ENCODE results near the gene NUMBL. TPM values are rescaled to one million over a fixed set of nuclear protein-coding genes. Genes with fewer than 3 reads are reported as not detected.
"Not testable (repeated sequence)": the region's sequence is repeated elsewhere in the genome, so short reads cannot be mapped to it uniquely, and the experiment has no call there.

NUMBL gene
- total RNA-seq, 2 donors from 2014 or later: 54.0 to 62.6 TPM

GRCh38 chr19:40642757-40643305 is 47.6 kb downstream of the NUMBL start:
- intact Hi-C loops (cut with DNase I): loop anchor here in 1 of 2 donors (5.0 kb wide), 1 partner anchor 36 kb away; no protein-coding TSS in a partner anchor

GRCh38 chr19:40642051-40642706 is 48.3 kb downstream of the NUMBL start:
- no peak for DNase-seq (ENCODE audit: low spot score)
- intact Hi-C loops (cut with DNase I): loop anchor here in 1 of 2 donors (5.0 kb wide), 1 partner anchor 35 kb away; no protein-coding TSS in a partner anchor

More at GRCh38 chr19:40642757-40643305, 47.6 kb downstream of the NUMBL start:
- DNase-seq (ENCODE audit: low spot score): no peak

GRCh38 chr19:40641281-40641680 is 49.2 kb downstream of the NUMBL start:
- DNase-seq (ENCODE audit: low spot score): no peak
- intact Hi-C loops (cut with DNase I): loop anchor here in 1 of 2 donors (5.0 kb wide), 1 partner anchor 34 kb away; no protein-coding TSS in a partner anchor

DNA sequence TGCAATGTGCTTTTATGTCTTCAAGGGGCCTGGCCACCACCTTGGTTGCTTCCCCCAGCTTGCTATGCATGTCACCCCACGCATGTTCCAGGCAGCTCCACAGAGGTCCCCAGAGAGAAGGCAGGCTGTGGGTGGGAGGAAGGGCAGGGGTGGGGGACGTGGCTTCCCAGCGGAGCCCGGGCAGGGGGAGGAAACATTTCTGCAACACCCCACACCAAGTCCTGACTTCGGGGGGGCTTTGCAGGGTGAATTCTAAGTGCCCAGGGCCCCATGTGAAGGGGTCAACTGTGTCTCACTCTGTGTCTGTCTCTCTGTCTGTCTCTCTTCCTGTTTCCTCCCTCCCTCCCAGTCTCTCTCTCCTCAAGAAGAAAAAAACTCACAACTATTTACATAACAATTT is 49.7 kb downstream of the NUMBL start:
- DNase-seq (ENCODE audit: low spot score): peak; percentile 83
- intact Hi-C loops (cut with DNase I): loop anchor here in 1 of 2 donors (5.0 kb wide), 1 partner anchor 33 kb away; no protein-coding TSS in a partner anchor

DNA sequence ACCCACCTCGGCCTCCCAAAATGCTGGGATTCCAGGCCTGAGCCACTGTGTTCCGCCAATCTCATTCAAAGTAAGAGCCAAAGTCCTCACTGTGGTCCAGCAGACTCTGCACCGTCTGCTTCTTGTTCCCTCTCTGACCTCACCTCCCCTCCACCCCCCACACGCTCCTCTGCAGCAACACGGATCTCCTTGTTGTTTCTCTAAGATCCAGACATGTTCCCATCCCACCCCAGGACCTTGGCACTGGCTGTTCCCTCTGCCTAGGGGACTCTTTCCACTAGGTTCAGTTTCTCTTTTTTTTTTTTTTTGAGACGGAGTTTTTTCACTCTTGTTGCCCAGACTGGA is 50.8 kb downstream of the NUMBL start:
- DNase-seq (ENCODE audit: low spot score): peak; percentile 84
- intact Hi-C loops (cut with DNase I): no loop called here

- intact Hi-C loops (cut with DNase I): no loop called here
- no peak for DNase-seq (ENCODE audit: low spot score)
Observed at GRCh38 chr19:40638327-40638726, 52.1 kb downstream of the NUMBL start.

GRCh38 chr19:40633207-40633606 is 57.2 kb downstream of the NUMBL start:
- no peak for DNase-seq (ENCODE audit: low spot score)
- intact Hi-C loops (cut with DNase I): loop anchor here in 1 of 2 donors (5.0 kb wide), 1 partner anchor 106 kb away; no protein-coding TSS in a partner anchor

- intact Hi-C loops (cut with DNase I): loop anchor here in 1 of 2 donors (5.0 kb wide), 1 partner anchor 105 kb away; no protein-coding TSS in a partner anchor
- no peak for DNase-seq (ENCODE audit: low spot score)
Observed at GRCh38 chr19:40632311-40633036, 58.0 kb downstream of the NUMBL start.

DNA sequence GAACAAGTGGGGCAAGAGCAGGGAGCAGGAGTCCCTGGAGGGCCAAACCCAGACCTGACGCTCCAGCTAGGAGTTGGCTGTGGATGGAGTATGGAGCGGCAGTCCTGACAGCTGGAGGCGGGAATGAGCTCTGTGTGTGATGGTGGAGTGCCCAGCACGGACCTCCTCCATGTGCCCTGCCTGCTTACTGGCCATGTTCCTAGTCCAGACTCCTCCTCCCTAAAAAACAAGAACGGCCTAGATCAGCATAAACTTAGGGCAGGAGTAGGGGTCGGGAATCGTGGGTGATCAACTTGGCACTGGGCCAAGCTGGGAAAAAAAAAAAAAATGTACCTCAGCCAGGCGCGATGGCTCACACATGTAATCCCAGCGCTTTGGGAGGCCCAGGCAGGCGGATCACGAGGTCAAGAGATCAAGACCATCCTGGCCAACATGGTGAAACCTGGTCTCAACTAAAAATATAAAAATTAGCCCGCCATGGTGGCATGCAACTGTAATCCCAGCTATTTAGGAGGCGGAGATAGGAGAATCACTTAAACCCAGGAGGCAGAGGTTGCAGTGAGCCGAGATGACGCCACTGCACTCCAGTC is 59.8 kb downstream of the NUMBL start:
- DNase-seq (ENCODE audit: low spot score): no peak
- intact Hi-C loops (cut with DNase I): loop anchor here in 1 of 2 donors (5.0 kb wide), 1 partner anchor 103 kb away; no protein-coding TSS in a partner anchor

GRCh38 chr19:40629346-40629745 is 61.1 kb downstream of the NUMBL start:
- DNase-seq (ENCODE audit: low spot score): no peak
- intact Hi-C loops (cut with DNase I): loop anchor here in 1 of 2 donors (10.0 kb wide), 1 partner anchor 315 kb away; no protein-coding TSS in a partner anchor

DNA sequence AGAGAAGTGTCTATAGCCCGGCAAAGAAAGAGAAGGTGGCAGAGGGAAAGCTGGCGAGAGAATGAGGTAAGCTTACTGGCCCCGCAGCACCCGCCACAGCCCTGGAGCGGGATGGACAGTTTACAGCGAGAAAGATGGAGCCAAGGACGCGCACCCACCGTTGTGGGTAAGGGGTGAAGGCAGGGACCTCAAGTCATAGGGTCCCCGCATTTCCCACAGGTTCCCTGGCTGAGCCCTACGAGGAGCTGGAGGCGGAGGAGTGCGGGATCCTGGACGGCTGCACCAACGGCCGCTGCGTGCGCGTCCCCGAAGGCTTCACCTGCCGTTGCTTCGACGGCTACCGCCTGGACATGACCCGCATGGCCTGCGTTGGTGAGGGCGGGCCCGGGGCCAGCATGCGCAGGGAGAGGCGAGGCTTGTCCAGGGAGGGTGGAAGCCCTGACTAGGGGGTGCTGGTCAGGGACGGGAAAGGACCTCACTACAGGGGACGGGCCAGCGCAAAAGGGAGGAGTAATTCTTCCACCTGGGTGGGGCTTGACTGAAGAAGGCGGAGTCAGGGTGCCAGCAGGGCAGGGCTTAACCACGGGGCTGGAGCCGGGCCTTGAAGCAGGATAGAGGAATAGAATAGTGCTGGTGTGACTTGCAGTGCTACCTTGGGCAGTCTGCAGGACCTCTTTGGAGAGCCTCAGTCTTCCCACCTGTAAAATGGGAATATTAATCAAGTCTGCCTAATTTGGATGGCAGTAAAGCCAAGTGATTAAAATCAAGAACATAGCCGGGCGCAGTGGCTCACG is 62.8 kb downstream of the NUMBL start:
- no peak for DNase-seq (ENCODE audit: low spot score)
- intact Hi-C loops (cut with DNase I): loop anchor here in 1 of 2 donors (10.0 kb wide), 1 partner anchor 313 kb away; no protein-coding TSS in a partner anchor

DNA sequence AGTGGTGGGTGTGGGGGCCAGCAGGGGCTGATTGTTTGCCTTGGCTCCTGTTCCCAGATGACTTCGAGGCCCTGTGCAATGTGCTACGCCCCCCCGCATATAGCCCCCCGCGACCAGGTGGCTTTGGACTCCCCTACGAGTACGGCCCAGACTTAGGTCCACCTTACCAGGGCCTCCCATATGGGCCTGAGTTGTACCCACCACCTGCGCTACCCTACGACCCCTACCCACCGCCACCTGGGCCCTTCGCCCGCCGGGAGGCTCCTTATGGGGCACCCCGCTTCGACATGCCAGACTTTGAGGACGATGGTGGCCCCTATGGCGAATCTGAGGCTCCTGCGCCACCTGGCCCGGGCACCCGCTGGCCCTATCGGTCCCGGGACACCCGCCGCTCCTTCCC is 63.5 kb downstream of the NUMBL start:
- no peak for DNase-seq (ENCODE audit: low spot score)
- intact Hi-C loops (cut with DNase I): loop anchor here in 1 of 2 donors (10.0 kb wide), 1 partner anchor 312 kb away; no protein-coding TSS in a partner anchor

DNA sequence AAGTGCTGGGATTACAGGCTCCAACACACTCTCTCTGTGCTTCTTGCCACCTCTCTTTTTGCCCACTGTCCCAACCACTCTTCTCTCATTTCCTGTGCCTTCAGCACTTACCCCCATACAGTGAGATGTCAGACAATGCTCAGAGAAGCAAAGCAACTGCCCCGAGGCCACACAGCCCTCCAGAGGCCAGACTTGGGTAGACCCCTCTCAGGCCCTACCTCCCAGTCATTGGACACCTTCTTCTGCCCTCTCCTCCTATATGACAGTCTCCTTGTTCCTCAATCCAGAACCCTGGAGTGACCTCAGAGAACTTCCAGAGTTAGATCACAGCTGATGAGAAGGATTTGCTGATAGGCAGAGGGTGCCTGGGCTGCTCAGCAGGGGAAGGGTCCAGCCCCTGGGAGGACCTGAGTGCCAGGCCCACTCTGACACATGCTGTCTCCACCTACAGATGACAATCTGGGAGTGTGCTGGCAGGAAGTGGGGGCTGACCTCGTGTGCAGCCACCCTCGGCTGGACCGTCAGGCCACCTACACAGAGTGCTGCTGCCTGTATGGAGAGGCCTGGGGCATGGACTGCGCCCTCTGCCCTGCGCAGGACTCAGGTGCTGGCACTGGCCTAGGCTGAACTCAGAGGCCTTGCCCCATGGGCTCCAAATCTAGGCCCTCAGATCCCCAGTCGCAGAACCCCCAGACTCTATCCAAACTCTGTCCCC is 64.9 kb downstream of the NUMBL start:
- intact Hi-C loops (cut with DNase I): loop anchor here in 1 of 2 donors (10.0 kb wide), 1 partner anchor 311 kb away; no protein-coding TSS in a partner anchor
- no peak for DNase-seq (ENCODE audit: low spot score)

GRCh38 chr19:40624369-40625153 is 65.9 kb downstream of the NUMBL start:
- not testable (repeated sequence) for DNase-seq (ENCODE audit: low spot score)
- intact Hi-C loops (cut with DNase I): loop anchor here in 1 of 2 donors (10.0 kb wide), 1 partner anchor 310 kb away; no protein-coding TSS in a partner anchor

DNA sequence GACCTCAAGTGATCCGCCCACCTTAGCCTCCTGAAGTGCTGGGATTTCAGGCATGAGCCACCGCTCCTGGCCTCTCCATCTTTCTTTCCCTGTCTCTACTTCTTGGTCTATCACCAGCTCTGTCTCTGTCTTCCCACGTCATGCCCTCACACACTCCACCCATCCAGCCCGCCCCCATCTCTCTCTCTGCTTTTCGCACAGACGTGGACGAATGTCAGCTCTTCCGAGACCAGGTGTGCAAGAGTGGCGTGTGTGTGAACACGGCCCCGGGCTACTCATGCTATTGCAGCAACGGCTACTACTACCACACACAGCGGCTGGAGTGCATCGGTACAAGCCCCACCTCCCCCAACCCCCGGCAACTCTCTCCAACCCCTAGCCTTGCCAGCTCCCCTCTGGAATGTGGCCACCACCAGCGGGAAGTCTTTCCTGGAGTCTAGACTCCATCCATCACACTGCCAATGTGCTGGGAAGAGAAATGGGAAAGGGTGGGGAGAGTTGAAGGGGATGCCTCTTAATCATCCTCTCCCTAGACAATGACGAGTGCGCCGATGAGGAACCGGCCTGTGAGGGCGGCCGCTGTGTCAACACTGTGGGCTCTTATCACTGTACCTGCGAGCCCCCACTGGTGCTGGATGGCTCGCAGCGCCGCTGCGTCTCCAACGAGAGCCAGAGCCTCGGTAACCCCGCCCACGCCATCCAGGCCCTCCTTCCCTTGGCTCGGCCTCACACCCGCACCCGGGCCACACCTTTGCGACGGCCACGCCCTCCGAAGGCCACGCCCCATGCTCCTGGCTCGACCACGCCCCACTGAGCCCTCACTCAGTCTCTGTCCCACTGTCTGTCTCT is 66.8 kb downstream of the NUMBL start:
- intact Hi-C loops (cut with DNase I): loop anchor here in 1 of 2 donors (10.0 kb wide), 1 partner anchor 309 kb away; no protein-coding TSS in a partner anchor
- peak; percentile 89 for DNase-seq (ENCODE audit: low spot score)

- no peak for DNase-seq (ENCODE audit: low spot score)
- intact Hi-C loops (cut with DNase I): loop anchor here in 1 of 2 donors (10.0 kb wide), 1 partner anchor 308 kb away; no protein-coding TSS in a partner anchor
Observed at GRCh38 chr19:40622773-40623075, 67.7 kb downstream of the NUMBL start.

All from posterior vena cava (tissue), 2 donors.